IPS-20b (cell line): ENCODE results near the gene RBPJL.
"Not testable (repeated sequence)": the region's sequence is repeated elsewhere in the genome, so short reads cannot be mapped to it uniquely, and the experiment has no call there.

Experiments
- H3K27ac ChIP-seq: one replicate; pipeline ENCODE4 v1.5.1; 2013; ENCODE audit warnings: low read length
- H3K27me3 ChIP-seq: 2 replicates; pipeline ENCODE4 v1.6.1; 2013; ENCODE audit warnings: mild to moderate bottlenecking, low read length, inconsistent platforms; ENCODE audit not compliant: insufficient read depth
- H3K36me3 ChIP-seq: 2 replicates; pipeline ENCODE4 v1.6.1; 2013; ENCODE audit warnings: low read depth, mild to moderate bottlenecking, inconsistent platforms, low read length, moderate library complexity; ENCODE audit not compliant: insufficient read depth
- H3K4me1 ChIP-seq: 2 replicates; pipeline ENCODE4 v1.6.1; 2013; ENCODE audit warnings: mild to moderate bottlenecking, control low read depth, inconsistent platforms, low read length, moderate library complexity; ENCODE audit not compliant: insufficient read depth
- H3K4me3 ChIP-seq: 2 replicates; pipeline ENCODE4 v1.5.1; 2013; ENCODE audit warnings: mild to moderate bottlenecking, low read length, inconsistent platforms
- H3K9ac ChIP-seq: 2 replicates; pipeline ENCODE4 v1.6.1; 2013; ENCODE audit warnings: low read depth, mild to moderate bottlenecking, inconsistent platforms, low read length, moderate library complexity
- H3K9me3 ChIP-seq: 2 replicates; pipeline ENCODE4 v1.6.1; 2013; ENCODE audit warnings: mild to moderate bottlenecking, low read depth, low read length, inconsistent platforms; ENCODE audit not compliant: insufficient read depth

The RBPJL gene

DNA sequence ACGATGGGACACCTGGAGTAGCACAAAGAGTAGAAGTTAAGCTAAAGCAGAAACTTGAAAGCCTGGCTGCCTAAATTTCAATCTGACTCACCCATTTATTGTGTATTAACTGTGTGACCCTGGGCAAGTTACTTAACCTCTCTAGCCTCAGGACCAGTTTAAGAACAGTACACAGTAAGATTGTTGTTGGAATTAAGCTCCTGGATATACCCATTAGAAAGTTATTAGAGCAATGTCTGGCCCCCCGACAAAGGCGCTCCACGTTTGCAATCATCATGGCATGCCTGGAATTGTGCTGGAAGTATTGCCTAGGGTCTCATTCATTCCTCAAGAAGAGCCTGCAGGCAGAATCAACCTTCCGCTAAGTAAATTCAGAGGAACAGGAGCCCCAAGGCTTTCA is 40.2 kb downstream of the RBPJL start:
- Histone ChIP-seq H3K27ac (no peak overlapping the region), H3K4me1 (peaks cover 52% of the 10 kb centered on the region), H3K9me3 (no peaks in the 10 kb centered on the region), H3K9ac (peak overlapping the region; percentile 86; the same call in 1 of the 2 replicates), H3K27me3 (peaks cover 7% of the 10 kb centered on the region; the same call in 1 of the 2 replicates), H3K4me3 (peak overlapping the region; percentile 91), H3K36me3 (no peaks in the 10 kb centered on the region)

DNA sequence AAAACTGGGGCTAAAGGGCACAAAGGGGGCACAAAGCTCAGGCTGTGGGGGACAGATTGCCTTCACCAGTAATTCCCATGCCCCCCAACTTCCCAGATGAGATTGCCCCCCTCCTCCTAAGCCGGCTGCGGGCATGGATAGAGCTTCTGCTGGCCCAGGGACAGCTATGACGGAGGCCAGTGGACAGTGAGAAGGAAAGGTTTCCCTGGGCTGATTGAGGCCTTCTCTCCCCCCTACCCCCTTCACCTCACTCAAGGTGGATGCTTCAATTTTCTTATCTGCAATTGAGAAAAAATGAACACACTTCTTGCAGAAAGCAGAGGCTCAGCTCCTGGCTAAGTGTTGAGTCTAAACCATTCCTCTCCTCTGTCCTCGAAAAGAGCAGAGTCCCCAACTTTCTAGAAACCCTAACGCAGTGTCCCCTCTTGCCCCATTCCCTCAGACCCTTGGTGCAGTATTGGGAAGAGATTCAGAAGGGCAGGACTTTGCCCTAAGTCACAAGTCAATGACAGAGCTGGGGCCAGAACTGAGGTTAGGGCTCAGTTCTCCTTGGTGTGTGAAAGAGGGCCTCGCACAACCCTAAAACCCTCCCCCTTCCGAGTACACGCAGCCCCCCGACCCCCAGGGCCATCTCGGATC is 40.8 kb downstream of the RBPJL start:
- Histone ChIP-seq H3K4me3 (peak overlapping the region; percentile 91), H3K36me3 (no peaks in the 10 kb centered on the region), H3K9ac (peak overlapping the region; percentile 86), H3K27me3 (peaks cover 7% of the 10 kb centered on the region; the same call in 1 of the 2 replicates), H3K9me3 (no peaks in the 10 kb centered on the region), H3K27ac (no peak overlapping the region), H3K4me1 (peaks cover 48% of the 10 kb centered on the region)

DNA sequence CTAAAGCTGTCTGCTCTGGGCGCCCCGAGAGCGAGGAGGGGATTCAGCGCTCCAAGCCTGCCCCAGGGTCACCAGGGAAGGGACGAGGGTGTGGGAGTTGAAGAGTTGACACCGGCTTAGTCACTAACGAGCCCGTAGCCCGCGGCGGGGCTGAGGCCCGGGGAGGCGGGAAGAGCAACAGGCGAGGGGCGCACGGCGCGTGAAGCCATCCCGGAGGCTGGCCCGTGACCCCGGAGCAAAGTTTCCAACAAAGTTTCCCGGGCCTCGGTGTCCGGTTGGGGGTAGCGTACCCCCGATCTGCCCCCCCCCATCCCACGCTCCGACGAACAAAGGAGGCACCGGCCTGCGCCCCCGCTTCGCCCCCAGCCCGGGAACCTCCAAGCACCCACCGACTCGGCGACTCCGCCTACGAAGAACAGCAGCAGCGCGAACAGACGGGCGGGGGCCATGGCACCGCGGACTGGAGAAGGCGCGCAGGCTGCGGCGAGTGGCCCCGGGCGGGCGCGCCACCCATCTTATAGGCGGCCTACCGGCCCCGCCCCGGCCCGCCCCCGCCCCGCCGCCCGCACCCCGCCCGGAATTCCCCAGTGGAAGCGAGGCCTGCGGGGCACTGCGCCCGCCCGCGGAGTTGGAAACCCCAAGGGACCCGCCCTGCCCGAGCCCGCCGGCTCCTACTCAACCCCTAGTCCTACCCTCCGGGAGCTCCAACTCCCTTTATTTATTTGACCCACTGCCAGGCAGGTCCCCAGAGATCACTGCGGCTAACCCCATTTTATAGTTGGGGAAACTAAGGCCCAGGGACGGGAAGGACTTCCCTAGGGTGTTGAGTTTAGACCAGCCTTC is 41.5 kb downstream of the RBPJL start, which contains the start of gene SDC4:
TSS of gene SDC4 (minus strand) at position 489 of the 843 bp plus-strand sequence. CDS start at position 449, 40 bp downstream.
- H3K27ac ChIP-seq: no peak within 1 kb of the TSS

DNA sequence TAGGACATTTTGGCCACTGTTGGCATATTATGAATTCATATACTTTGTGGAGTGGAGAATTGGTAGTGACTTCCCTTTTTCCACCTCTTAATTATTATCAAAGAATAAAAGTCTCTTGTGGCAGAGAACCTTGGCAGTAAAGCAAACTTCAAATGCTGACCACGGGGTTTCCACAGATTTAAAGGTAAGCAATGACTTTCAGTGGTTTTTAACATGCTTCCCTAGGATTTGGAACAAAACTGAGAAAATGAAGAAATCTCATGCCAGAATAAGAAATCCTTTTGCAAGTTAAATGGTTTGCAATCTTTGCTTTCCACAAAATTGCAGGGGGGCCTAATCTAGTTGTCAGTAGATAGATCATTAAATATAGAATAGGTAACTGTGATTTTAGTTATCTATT is 43.6 kb downstream of the RBPJL start:
- no peak overlapping the region for H3K9ac ChIP-seq
- H3K4me1 ChIP-seq: peaks cover 25% of the 10 kb centered on the region
- H3K27ac ChIP-seq: no peak overlapping the region

More for the DNA sequence above, 41.5 kb downstream of the RBPJL start, which contains the start of gene SDC4:
- H3K27me3 ChIP-seq: peaks cover 7% of the 10 kb centered on the region; the same call in 1 of the 2 replicates
- no peaks in the 10 kb centered on the region for H3K9me3 ChIP-seq
- peaks cover 42% of the 10 kb centered on the region for H3K4me1 ChIP-seq
- peak within 1 kb of the TSS; percentile 91 for H3K4me3 ChIP-seq
- no peaks in the 10 kb centered on the region for H3K36me3 ChIP-seq
- peak within 1 kb of the TSS; percentile 86 for H3K9ac ChIP-seq

GRCh38 chr20:45350795-45351194 is 44.2 kb downstream of the RBPJL start:
- not testable (repeated sequence) for H3K4me3 ChIP-seq, H3K9me3 ChIP-seq, H3K9ac ChIP-seq, H3K27ac ChIP-seq, H3K27me3 ChIP-seq, H3K36me3 ChIP-seq
- peaks cover 19% of the 10 kb centered on the region for H3K4me1 ChIP-seq

More for the DNA sequence above, 43.6 kb downstream of the RBPJL start:
- Histone ChIP-seq H3K9me3 (no peaks in the 10 kb centered on the region), H3K4me3 (no peak overlapping the region), H3K27me3 (peaks cover 7% of the 10 kb centered on the region; the same call in 1 of the 2 replicates), H3K36me3 (no peaks in the 10 kb centered on the region)

DNA sequence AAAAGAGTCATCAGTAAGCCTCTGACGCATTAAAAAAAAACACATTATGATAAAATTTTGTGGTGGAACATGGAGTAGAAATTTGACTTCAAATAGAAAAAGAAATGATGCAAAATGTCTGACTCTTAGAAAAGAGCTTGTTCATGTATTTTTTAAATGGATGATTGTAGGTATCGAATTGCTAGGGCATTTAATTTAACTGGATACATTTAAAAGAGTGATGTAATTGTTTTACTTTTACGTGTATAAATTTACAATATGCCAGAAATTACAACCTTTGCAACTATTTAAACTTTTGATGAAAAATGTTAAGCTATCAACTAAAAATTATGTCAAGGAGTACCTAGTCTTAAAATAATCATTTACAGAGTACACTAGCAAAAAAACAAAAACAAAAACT is 46.1 kb downstream of the RBPJL start:
- Histone ChIP-seq H3K4me1 (peaks cover 4% of the 10 kb centered on the region; the same call in 1 of the 2 replicates), H3K36me3 (no peaks in the 10 kb centered on the region), H3K9me3 (no peaks in the 10 kb centered on the region), H3K27me3 (no peaks in the 10 kb centered on the region; the same call in 1 of the 2 replicates), H3K9ac (no peak overlapping the region), H3K4me3 (no peak overlapping the region), H3K27ac (no peak overlapping the region)

DNA sequence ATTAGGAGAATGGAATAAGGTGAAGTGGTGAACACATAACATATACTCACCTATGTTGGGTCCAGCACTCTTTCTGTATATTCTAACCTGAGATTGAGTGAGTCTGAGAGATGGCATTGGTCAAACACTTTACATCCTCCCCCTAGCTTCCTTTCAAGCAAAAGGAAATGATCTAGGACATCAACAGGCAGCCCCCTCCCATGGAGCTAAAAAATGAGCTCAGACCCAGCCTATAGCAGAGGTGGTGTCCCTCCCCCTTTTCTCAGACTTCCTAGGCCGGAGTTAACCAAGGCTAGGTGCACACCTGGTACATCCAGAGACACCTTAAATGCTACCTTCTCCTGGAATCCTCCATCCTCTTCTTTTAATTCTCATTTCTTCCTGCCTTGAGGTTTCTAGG is 47.1 kb downstream of the RBPJL start:
- no peak overlapping the region for H3K27ac ChIP-seq
- no peak overlapping the region for H3K4me3 ChIP-seq
- peaks cover 12% of the 10 kb centered on the region; the same call in 1 of the 2 replicates for H3K4me1 ChIP-seq

GRCh38 chr20:45354423-45355208 is 48.0 kb downstream of the RBPJL start:
- H3K27ac ChIP-seq: no peak overlapping the region
- no peak overlapping the region for H3K4me3 ChIP-seq
- H3K9ac ChIP-seq: no peak overlapping the region
- H3K9me3 ChIP-seq: no peaks in the 10 kb centered on the region
- H3K27me3 ChIP-seq: no peaks in the 10 kb centered on the region
- H3K4me1 ChIP-seq: peaks cover 12% of the 10 kb centered on the region; the same call in 1 of the 2 replicates
- H3K36me3 ChIP-seq: no peaks in the 10 kb centered on the region

More for the DNA sequence above, 47.1 kb downstream of the RBPJL start:
- Histone ChIP-seq H3K36me3 (no peaks in the 10 kb centered on the region), H3K9me3 (no peaks in the 10 kb centered on the region), H3K27me3 (no peaks in the 10 kb centered on the region), H3K9ac (no peak overlapping the region)

- H3K4me3 ChIP-seq: no peak overlapping the region
- H3K9ac ChIP-seq: no peak overlapping the region
- no peaks in the 10 kb centered on the region for H3K9me3 ChIP-seq
- no peaks in the 10 kb centered on the region for H3K36me3 ChIP-seq
- H3K27ac ChIP-seq: no peak overlapping the region
- no peaks in the 10 kb centered on the region for H3K27me3 ChIP-seq
- peaks cover 12% of the 10 kb centered on the region; the same call in 1 of the 2 replicates for H3K4me1 ChIP-seq
These were observed 48.8 kb downstream of the RBPJL start for GRCh38 chr20:45355209-45356084.

GRCh38 chr20:45358282-45359068 is 51.8 kb downstream of the RBPJL start:
- no peak overlapping the region for H3K4me3 ChIP-seq
- peak overlapping the region; percentile 25; the same call in 1 of the 2 replicates for H3K9ac ChIP-seq
- H3K36me3 ChIP-seq: no peaks in the 10 kb centered on the region
- peaks cover 9% of the 10 kb centered on the region; the same call in 1 of the 2 replicates for H3K4me1 ChIP-seq
- no peaks in the 10 kb centered on the region for H3K9me3 ChIP-seq
- no peak overlapping the region for H3K27ac ChIP-seq
- H3K27me3 ChIP-seq: no peaks in the 10 kb centered on the region
